ENCODE measurements around the gene TNIK.

Gene TNIK

DNA sequence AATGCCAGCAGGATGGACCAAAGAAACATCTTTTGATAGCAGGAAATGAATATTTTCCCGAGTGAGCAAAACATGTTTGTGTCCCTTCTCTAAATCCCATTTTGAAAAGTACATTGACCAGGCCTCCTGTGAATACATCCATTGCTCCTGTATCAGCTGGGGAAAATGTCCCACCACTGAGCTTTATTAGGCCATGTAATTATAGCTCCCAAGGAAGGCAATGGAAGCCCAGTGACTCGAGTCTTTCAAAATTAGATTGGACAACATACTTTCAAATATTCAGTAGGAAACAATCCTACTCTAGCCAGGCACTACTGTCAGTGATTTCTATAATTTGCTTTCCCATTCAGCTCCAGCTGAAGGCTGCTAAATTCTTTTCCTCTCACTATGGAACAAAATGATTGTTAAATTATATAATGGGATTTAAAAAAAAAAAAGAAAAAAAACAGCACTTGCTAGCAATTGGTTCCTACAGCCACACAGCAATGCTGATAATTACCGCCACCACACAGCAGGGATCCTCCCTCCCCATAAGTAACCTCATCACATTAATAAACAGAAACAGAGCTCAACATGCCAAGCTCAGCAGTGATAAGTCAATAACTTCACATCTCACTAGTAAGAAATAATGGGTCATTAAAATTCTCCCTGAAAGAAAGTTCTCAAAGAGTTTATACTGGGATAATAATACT, 261.3 kb downstream of the TNIK start:
- no peak for TF ChIP-seq POLR2AphosphoS5 (IDR thresholded peaks at IDR 0.05; ENCODE audit: low read depth, low read length)
- TF ChIP-seq FOXP2 (optimal IDR thresholded peaks at IDR 0.05; ENCODE audit: borderline replicate concordance, extremely low read depth, extremely low read length, insufficient read depth), result no peak
- TF ChIP-seq SIN3A (IDR thresholded peaks at IDR 0.05; ENCODE audit: borderline replicate concordance, insufficient read depth, low read length), result no peak
- no peak for TF ChIP-seq TAF1 (IDR thresholded peaks at IDR 0.05; ENCODE audit: borderline replicate concordance, insufficient read depth, low read length)
- TF ChIP-seq, protein P1, sequence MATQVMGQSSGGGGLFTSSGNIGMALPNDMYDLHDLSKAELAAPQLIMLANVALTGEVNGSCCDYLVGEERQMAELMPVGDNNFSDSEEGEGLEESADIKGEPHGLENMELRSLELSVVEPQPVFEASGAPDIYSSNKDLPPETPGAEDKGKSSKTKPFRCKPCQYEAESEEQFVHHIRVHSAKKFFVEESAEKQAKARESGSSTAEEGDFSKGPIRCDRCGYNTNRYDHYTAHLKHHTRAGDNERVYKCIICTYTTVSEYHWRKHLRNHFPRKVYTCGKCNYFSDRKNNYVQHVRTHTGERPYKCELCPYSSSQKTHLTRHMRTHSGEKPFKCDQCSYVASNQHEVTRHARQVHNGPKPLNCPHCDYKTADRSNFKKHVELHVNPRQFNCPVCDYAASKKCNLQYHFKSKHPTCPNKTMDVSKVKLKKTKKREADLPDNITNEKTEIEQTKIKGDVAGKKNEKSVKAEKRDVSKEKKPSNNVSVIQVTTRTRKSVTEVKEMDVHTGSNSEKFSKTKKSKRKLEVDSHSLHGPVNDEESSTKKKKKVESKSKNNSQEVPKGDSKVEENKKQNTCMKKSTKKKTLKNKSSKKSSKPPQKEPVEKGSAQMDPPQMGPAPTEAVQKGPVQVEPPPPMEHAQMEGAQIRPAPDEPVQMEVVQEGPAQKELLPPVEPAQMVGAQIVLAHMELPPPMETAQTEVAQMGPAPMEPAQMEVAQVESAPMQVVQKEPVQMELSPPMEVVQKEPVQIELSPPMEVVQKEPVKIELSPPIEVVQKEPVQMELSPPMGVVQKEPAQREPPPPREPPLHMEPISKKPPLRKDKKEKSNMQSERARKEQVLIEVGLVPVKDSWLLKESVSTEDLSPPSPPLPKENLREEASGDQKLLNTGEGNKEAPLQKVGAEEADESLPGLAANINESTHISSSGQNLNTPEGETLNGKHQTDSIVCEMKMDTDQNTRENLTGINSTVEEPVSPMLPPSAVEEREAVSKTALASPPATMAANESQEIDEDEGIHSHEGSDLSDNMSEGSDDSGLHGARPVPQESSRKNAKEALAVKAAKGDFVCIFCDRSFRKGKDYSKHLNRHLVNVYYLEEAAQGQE (IDR thresholded peaks at IDR 0.05; ENCODE audit: insufficient read depth in 1 of 2, low read depth in 2 of 2, low read length in 2 of 2), result no peak

DNA sequence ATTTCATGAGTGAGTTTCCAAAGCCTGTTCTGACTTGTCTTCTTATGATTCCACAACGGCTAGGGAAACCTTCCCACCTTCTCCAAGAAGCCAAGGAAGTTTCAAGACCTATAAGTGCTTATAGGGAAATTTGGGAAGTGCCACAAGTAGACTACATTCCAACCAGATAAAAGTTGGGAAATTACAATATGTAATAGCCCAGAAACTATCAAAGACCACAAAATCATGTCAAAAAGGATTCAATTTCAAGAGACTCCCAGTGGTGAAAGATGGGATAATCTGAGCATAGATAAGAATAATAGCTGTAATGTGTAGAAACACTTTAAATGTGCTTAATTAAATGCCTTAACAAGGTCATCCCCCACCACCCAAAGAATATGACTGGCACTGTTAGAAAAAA, 264.5 kb downstream of the TNIK start:
- TF ChIP-seq FOXP2 (optimal IDR thresholded peaks at IDR 0.05; ENCODE audit: borderline replicate concordance, extremely low read depth, extremely low read length, insufficient read depth) (no peak), SIN3A (IDR thresholded peaks at IDR 0.05; ENCODE audit: borderline replicate concordance, insufficient read depth, low read length) (no peak), TAF1 (IDR thresholded peaks at IDR 0.05; ENCODE audit: borderline replicate concordance, insufficient read depth, low read length) (no peak), POLR2AphosphoS5 (IDR thresholded peaks at IDR 0.05; ENCODE audit: low read depth, low read length) (no peak)
- TF ChIP-seq, protein P1 (IDR thresholded peaks at IDR 0.05; ENCODE audit: insufficient read depth in 1 of 2, low read depth in 2 of 2, low read length in 2 of 2), result no peak

DNA sequence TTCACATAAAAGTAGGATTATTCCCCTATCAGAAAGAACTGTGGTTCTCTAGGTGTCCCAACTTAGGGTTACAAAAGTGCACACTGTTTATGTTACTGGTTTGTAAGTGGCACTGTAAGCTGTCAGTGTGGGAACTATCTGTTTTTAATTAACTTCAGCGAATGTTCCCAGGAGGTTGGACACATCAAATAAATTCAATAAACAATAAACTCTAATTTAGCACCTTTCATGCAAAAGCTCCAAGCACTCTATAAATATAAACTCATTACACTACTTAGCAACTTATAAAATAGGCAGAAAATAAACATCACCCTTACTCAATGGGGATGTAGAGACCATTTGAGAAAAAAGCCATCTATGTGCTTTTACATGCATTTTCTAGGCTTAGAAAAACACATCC, 265.2 kb downstream of the TNIK start:
- TF ChIP-seq, protein P1 (IDR thresholded peaks at IDR 0.05; ENCODE audit: insufficient read depth in 1 of 2, low read depth in 2 of 2, low read length in 2 of 2), result no peak
- TF ChIP-seq POLR2AphosphoS5 (IDR thresholded peaks at IDR 0.05; ENCODE audit: low read depth, low read length) (no peak), TAF1 (IDR thresholded peaks at IDR 0.05; ENCODE audit: borderline replicate concordance, insufficient read depth, low read length) (no peak), SIN3A (IDR thresholded peaks at IDR 0.05; ENCODE audit: borderline replicate concordance, insufficient read depth, low read length) (no peak), FOXP2 (optimal IDR thresholded peaks at IDR 0.05; ENCODE audit: borderline replicate concordance, extremely low read depth, extremely low read length, insufficient read depth) (no peak)

DNA sequence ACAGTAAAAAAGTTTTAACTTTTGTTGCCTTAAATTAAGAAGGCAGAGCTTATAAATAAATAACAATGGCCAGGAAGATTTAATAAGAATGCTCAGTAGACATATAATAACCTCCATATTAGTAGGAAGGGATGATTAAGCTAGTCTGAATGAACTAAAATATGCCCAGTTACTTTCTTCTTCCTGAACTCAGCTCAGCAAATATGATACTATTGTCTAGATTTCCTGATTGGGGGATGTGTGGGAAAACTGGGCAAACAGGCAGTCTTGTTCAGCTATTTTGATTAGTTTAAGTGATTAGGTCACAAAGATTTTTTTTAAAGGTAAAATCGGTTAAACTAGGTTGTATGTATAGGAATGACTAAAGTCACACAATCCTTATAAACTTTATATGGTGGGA, 266.5 kb downstream of the TNIK start:
- TF ChIP-seq, protein P1 (IDR thresholded peaks at IDR 0.05; ENCODE audit: insufficient read depth in 1 of 2, low read depth in 2 of 2, low read length in 2 of 2), result no peak
- no peak for TF ChIP-seq FOXP2 (optimal IDR thresholded peaks at IDR 0.05; ENCODE audit: borderline replicate concordance, extremely low read depth, extremely low read length, insufficient read depth)
- TF ChIP-seq POLR2AphosphoS5 (IDR thresholded peaks at IDR 0.05; ENCODE audit: low read depth, low read length), result no peak
- no peak for TF ChIP-seq TAF1 (IDR thresholded peaks at IDR 0.05; ENCODE audit: borderline replicate concordance, insufficient read depth, low read length)
- TF ChIP-seq SIN3A (IDR thresholded peaks at IDR 0.05; ENCODE audit: borderline replicate concordance, insufficient read depth, low read length), result no peak

All from PFSK-1 (cell line).